GM10266 (cell line): ENCODE results near the gene CRIM1.
A peak's percentile ranks its signal among the peaks of the same experiment; 100 is the strongest.

ENCODE experiments used
- DNase-seq: peaks from one replicate; pipeline ENCODE4 v3.0.0; 2012; ENCODE audit errors: extremely low spot score
- CTCF ChIP-seq: IDR thresholded peaks from 2 replicates; pipeline ENCODE4 v1.5.1; 2012; ENCODE audit warnings: mild to moderate bottlenecking, low read depth; ENCODE audit not compliant: control insufficient read depth, insufficient read depth; ENCODE audit errors: missing control alignments

Gene CRIM1

GRCh38 chr2:36381993-36382392, 26.4 kb downstream of the CRIM1 start:
- no peak for TF ChIP-seq CTCF
- no peak for DNase-seq

GRCh38 chr2:36382472-36382871, 26.9 kb downstream of the CRIM1 start:
- DNase-seq, result no peak
- TF ChIP-seq CTCF, result no peak

GRCh38 chr2:36383726-36384125, 28.1 kb downstream of the CRIM1 start:
- no peak for DNase-seq
- no peak for TF ChIP-seq CTCF

GRCh38 chr2:36384454-36384853, 28.9 kb downstream of the CRIM1 start:
- TF ChIP-seq CTCF, result no peak
- no peak for DNase-seq

GRCh38 chr2:36385603-36386002, 30.0 kb downstream of the CRIM1 start:
- no peak for TF ChIP-seq CTCF
- no peak for DNase-seq

GRCh38 chr2:36387258-36387916, 31.8 kb downstream of the CRIM1 start:
- no peak for TF ChIP-seq CTCF
- DNase-seq, result peak; percentile 28

GRCh38 chr2:36388472-36388871, 32.9 kb downstream of the CRIM1 start:
- no peak for DNase-seq
- TF ChIP-seq CTCF, result no peak
